OCI-LY3 (cell line): ENCODE results near the gene TAT.

Source experiments
- H2AFZ ChIP-seq: fragments of 200-600, 300-600 bp; shearing (Covaris generic); 2 replicates; pipeline ENCODE4 v1.6.0; 2014; ENCODE audit warnings: antibody characterized with exemption, low read depth, low read length
- H3K27ac ChIP-seq: fragments of 200-600, 300-600 bp; sonication (generic); 2 replicates; pipeline ENCODE4 v1.5.1; 2014; ENCODE audit warnings: mild to moderate bottlenecking, low read length, moderate library complexity, mixed read lengths
- H3K27me3 ChIP-seq: fragments of 200-600, 300-600 bp; sonication (generic); 2 replicates; pipeline ENCODE4 v1.6.1; 2014; ENCODE audit warnings: low read depth, low read length, mixed read lengths
- H3K36me3 ChIP-seq: fragments of 200-600, 300-600 bp; sonication (generic); replicated peaks from 2 replicates; pipeline ENCODE3; 2014; ENCODE audit warnings: low read depth, low read length, mixed read lengths
- H3K4me1 ChIP-seq: fragments of 300-600, 200-600 bp; sonication (generic); 2 replicates; pipeline ENCODE4 v1.6.1; 2014; ENCODE audit warnings: low read length, mixed read lengths
- H3K4me2 ChIP-seq: fragments of 200-600, 300-600 bp; sonication (generic); 2 replicates; pipeline ENCODE4 v1.6.1; 2014; ENCODE audit warnings: low read length, mixed read lengths
- H3K4me3 ChIP-seq: fragments of 300-600, 200-600 bp; sonication (generic); 2 replicates; pipeline ENCODE4 v1.5.1; 2014; ENCODE audit warnings: antibody characterized with exemption, mild to moderate bottlenecking, low read length, moderate library complexity
- H3K79me2 ChIP-seq: fragments of 300-600, 200-600 bp; shearing (Covaris generic); 2 replicates; pipeline ENCODE4 v1.6.1; 2014; ENCODE audit warnings: mild to moderate bottlenecking, low read length, mixed read lengths
- H3K9ac ChIP-seq: fragments of 300-600, 200-600 bp; shearing (Covaris generic); 2 replicates; pipeline ENCODE4 v1.6.0; 2014; ENCODE audit warnings: mild to moderate bottlenecking, low read length, moderate library complexity
- H3K9me3 ChIP-seq: fragments of 200-600, 300-600 bp; shearing (Covaris generic); 2 replicates; pipeline ENCODE4 v1.6.1; 2014; ENCODE audit warnings: low read length, mixed read lengths; ENCODE audit not compliant: insufficient read depth
- H4K20me1 ChIP-seq: fragments of 200-600, 300-600 bp; sonication (generic); 2 replicates; pipeline ENCODE4 v1.6.1; 2016; ENCODE audit warnings: low read length, mixed read lengths; ENCODE audit not compliant: insufficient read depth
- CTCF ChIP-seq: fragments of 200-600, 300-600 bp; sonication (generic); IDR thresholded peaks from 2 replicates; pipeline ENCODE4 v1.5.1; 2014; ENCODE audit warnings: antibody characterized with exemption, low read length, low read depth
- EZH2phosphoT487 ChIP-seq: fragments of 200-600 bp; shearing (Covaris generic); IDR thresholded peaks from 2 replicates; pipeline ENCODE4 v1.6.1; 2018; ENCODE audit warnings: antibody characterized with exemption, mixed run types, low read depth

TAT gene

GRCh38 chr16:71520550-71520949 is 56.3 kb downstream of the TAT start:
- no peak for TF ChIP-seq CTCF
- no peak for TF ChIP-seq EZH2phosphoT487
- no peak overlapping the region for H3K4me2 ChIP-seq
- H3K4me3 ChIP-seq, result no peak overlapping the region
- no peak overlapping the region for H2AFZ ChIP-seq
- H3K27me3 ChIP-seq, result peaks cover 55% of the 10 kb centered on the region
- H3K9me3 ChIP-seq, result no peaks in the 10 kb centered on the region
- H3K36me3 ChIP-seq, result no peaks in the 10 kb centered on the region
- no peak overlapping the region for H3K9ac ChIP-seq
- H3K79me2 ChIP-seq, result no peaks in the 10 kb centered on the region
- H4K20me1 ChIP-seq, result no peaks in the 10 kb centered on the region
- H3K4me1 ChIP-seq, result no peaks in the 10 kb centered on the region
- no peak overlapping the region for H3K27ac ChIP-seq
